ENCODE data around the gene OR2V2.
"Not testable (repeated sequence)": the region's sequence is repeated elsewhere in the genome, so short reads cannot be mapped to it uniquely, and the experiment has no call there.

OR2V2 gene

GRCh38 chr5:181121675-181122561 is 25.5 kb upstream of the OR2V2 start:
- FAIRE-seq: no peak
- TF ChIP-seq TAF1 (IDR thresholded peaks at IDR 0.05; ENCODE audit: borderline replicate concordance, low read depth, low read length) (no peak), POLR2A (IDR thresholded peaks at IDR 0.05; ENCODE audit: low read depth, low read length) (no peak), POLR2AphosphoS5 (IDR thresholded peaks at IDR 0.05; ENCODE audit: low read depth, low read length) (no peak)
- no peak for DNase-seq (ENCODE audit: insufficient read length)

GRCh38 chr5:181124526-181124925 is 22.9 kb upstream of the OR2V2 start:
- TF ChIP-seq POLR2A (IDR thresholded peaks at IDR 0.05; ENCODE audit: low read depth, low read length) (no peak), POLR2AphosphoS5 (IDR thresholded peaks at IDR 0.05; ENCODE audit: low read depth, low read length) (no peak), TAF1 (IDR thresholded peaks at IDR 0.05; ENCODE audit: borderline replicate concordance, low read depth, low read length) (no peak)
- DNase-seq (ENCODE audit: insufficient read length) (no peak), FAIRE-seq (no peak)

- no peak for DNase-seq (ENCODE audit: insufficient read length)
- FAIRE-seq: no peak
- TF ChIP-seq POLR2AphosphoS5 (IDR thresholded peaks at IDR 0.05; ENCODE audit: low read depth, low read length) (no peak), TAF1 (IDR thresholded peaks at IDR 0.05; ENCODE audit: borderline replicate concordance, low read depth, low read length) (no peak), POLR2A (IDR thresholded peaks at IDR 0.05; ENCODE audit: low read depth, low read length) (no peak)
Observed at GRCh38 chr5:181126841-181127240, 20.5 kb upstream of the OR2V2 start.

GRCh38 chr5:181127456-181127855 is 19.9 kb upstream of the OR2V2 start:
- TF ChIP-seq POLR2A (IDR thresholded peaks at IDR 0.05; ENCODE audit: low read depth, low read length) (no peak), POLR2AphosphoS5 (IDR thresholded peaks at IDR 0.05; ENCODE audit: low read depth, low read length) (no peak), TAF1 (IDR thresholded peaks at IDR 0.05; ENCODE audit: borderline replicate concordance, low read depth, low read length) (no peak)
- FAIRE-seq: no peak
- DNase-seq (ENCODE audit: insufficient read length): no peak

GRCh38 chr5:181127907-181128626 is 19.3 kb upstream of the OR2V2 start:
- no peak for TF ChIP-seq POLR2A (IDR thresholded peaks at IDR 0.05; ENCODE audit: low read depth, low read length)
- no peak for TF ChIP-seq POLR2AphosphoS5 (IDR thresholded peaks at IDR 0.05; ENCODE audit: low read depth, low read length)
- TF ChIP-seq TAF1 (IDR thresholded peaks at IDR 0.05; ENCODE audit: borderline replicate concordance, low read depth, low read length): no peak
- no peak for FAIRE-seq

GRCh38 chr5:181129601-181130000 is 17.8 kb upstream of the OR2V2 start:
- FAIRE-seq: no peak
- no peak for DNase-seq (ENCODE audit: insufficient read length)
- TF ChIP-seq TAF1 (IDR thresholded peaks at IDR 0.05; ENCODE audit: borderline replicate concordance, low read depth, low read length) (no peak), POLR2AphosphoS5 (IDR thresholded peaks at IDR 0.05; ENCODE audit: low read depth, low read length) (no peak), POLR2A (IDR thresholded peaks at IDR 0.05; ENCODE audit: low read depth, low read length) (no peak)

More at GRCh38 chr5:181127907-181128626, 19.3 kb upstream of the OR2V2 start:
- no peak for DNase-seq (ENCODE audit: insufficient read length)

- not testable (repeated sequence) for DNase-seq (ENCODE audit: insufficient read length); FAIRE-seq
Observed at GRCh38 chr5:181130081-181130480, 17.3 kb upstream of the OR2V2 start.

GRCh38 chr5:181130832-181131496 is 16.4 kb upstream of the OR2V2 start, which contains the start of gene OR2V1:
Gene OR2V1, minus strand, starts transcription at chr5:181131169. Its CDS starts 5,865 bp downstream, at chr5:181125304.
- DNase-seq (ENCODE audit: insufficient read length): no peak
- TF ChIP-seq POLR2A (IDR thresholded peaks at IDR 0.05; ENCODE audit: low read depth, low read length): no peak
- no peak for TF ChIP-seq POLR2AphosphoS5 (IDR thresholded peaks at IDR 0.05; ENCODE audit: low read depth, low read length)
- no peak for TF ChIP-seq TAF1 (IDR thresholded peaks at IDR 0.05; ENCODE audit: borderline replicate concordance, low read depth, low read length)
- FAIRE-seq: no peak

- no peak for TF ChIP-seq TAF1 (IDR thresholded peaks at IDR 0.05; ENCODE audit: borderline replicate concordance, low read depth, low read length)
- TF ChIP-seq POLR2A (IDR thresholded peaks at IDR 0.05; ENCODE audit: low read depth, low read length): no peak
- no peak for TF ChIP-seq POLR2AphosphoS5 (IDR thresholded peaks at IDR 0.05; ENCODE audit: low read depth, low read length)
- FAIRE-seq: no peak
Observed at GRCh38 chr5:181131514-181131913, 15.9 kb upstream of the OR2V2 start.

GRCh38 chr5:181133083-181133482 is 14.3 kb upstream of the OR2V2 start:
- no peak for FAIRE-seq
- TF ChIP-seq POLR2A (IDR thresholded peaks at IDR 0.05; ENCODE audit: low read depth, low read length): no peak
- no peak for TF ChIP-seq TAF1 (IDR thresholded peaks at IDR 0.05; ENCODE audit: borderline replicate concordance, low read depth, low read length)
- no peak for TF ChIP-seq POLR2AphosphoS5 (IDR thresholded peaks at IDR 0.05; ENCODE audit: low read depth, low read length)
- no peak for DNase-seq (ENCODE audit: insufficient read length)

More at GRCh38 chr5:181131514-181131913, 15.9 kb upstream of the OR2V2 start:
- no peak for DNase-seq (ENCODE audit: insufficient read length)

GRCh38 chr5:181133610-181134231 is 13.7 kb upstream of the OR2V2 start:
- FAIRE-seq: no peak
- no peak for DNase-seq (ENCODE audit: insufficient read length)
- no peak for TF ChIP-seq POLR2AphosphoS5 (IDR thresholded peaks at IDR 0.05; ENCODE audit: low read depth, low read length)
- TF ChIP-seq POLR2A (IDR thresholded peaks at IDR 0.05; ENCODE audit: low read depth, low read length): no peak
- TF ChIP-seq TAF1 (IDR thresholded peaks at IDR 0.05; ENCODE audit: borderline replicate concordance, low read depth, low read length): no peak
